BE2C (cell line): Measurements from ENCODE around the gene HAUS3.

Experiments
- DNase-seq: peaks from one replicate; pipeline ENCODE4 v3.0.0-alpha.2; 2020
- H3K27me3 ChIP-seq: fragments of 250-450 bp; sonication (Bioruptor Pico); 2 replicates; pipeline ENCODE4 v1.5.1; 2020; ENCODE audit warnings: mild to moderate bottlenecking
- H3K36me3 ChIP-seq: fragments of 250-450 bp; sonication (Bioruptor Pico); 2 replicates; pipeline ENCODE4 v1.5.1; 2020; ENCODE audit warnings: mild to moderate bottlenecking
- H3K4me1 ChIP-seq: fragments of 250-450 bp; sonication (Bioruptor Pico); 2 replicates; pipeline ENCODE4 v1.5.1; 2020
- H3K4me3 ChIP-seq: 2 replicates; pipeline ENCODE4 v1.5.1; 2011; ENCODE audit warnings: low read depth, low read length
- H3K9me3 ChIP-seq: fragments of 250-450 bp; sonication (Bioruptor Pico); 2 replicates; pipeline ENCODE4 v1.5.1; 2020
- CTCF ChIP-seq: IDR thresholded peaks from 2 replicates; pipeline ENCODE4 v1.5.1; 2012; ENCODE audit warnings: mild to moderate bottlenecking, low read depth, low read length

The HAUS3 gene

GRCh38 chr4:2258091-2259035 lies 16.4 kb upstream of the HAUS3 start:
- DNase-seq: peak; percentile 8

GRCh38 chr4:2257361-2258081 lies 15.6 kb upstream of the HAUS3 start:
- no peak for TF ChIP-seq CTCF
- H3K4me3 ChIP-seq: no peak overlapping the region
- no peaks in the 10 kb centered on the region for H3K9me3 ChIP-seq
- H3K4me1 ChIP-seq: peaks cover 8% of the 10 kb centered on the region; the same call in 1 of the 2 replicates
- DNase-seq: peak; percentile 8
- H3K27me3 ChIP-seq: no peaks in the 10 kb centered on the region
- peaks cover 34% of the 10 kb centered on the region for H3K36me3 ChIP-seq

More at GRCh38 chr4:2258091-2259035, 16.4 kb upstream of the HAUS3 start:
- Histone ChIP-seq H3K4me1 (peaks cover 8% of the 10 kb centered on the region; the same call in 1 of the 2 replicates), H3K4me3 (no peak overlapping the region), H3K27me3 (no peaks in the 10 kb centered on the region), H3K36me3 (peaks cover 33% of the 10 kb centered on the region), H3K9me3 (no peaks in the 10 kb centered on the region)
- no peak for TF ChIP-seq CTCF

GRCh38 chr4:2256781-2257191 lies 14.9 kb upstream of the HAUS3 start:
- no peak overlapping the region for H3K4me3 ChIP-seq
- H3K27me3 ChIP-seq: no peaks in the 10 kb centered on the region
- no peaks in the 10 kb centered on the region for H3K9me3 ChIP-seq
- peaks cover 37% of the 10 kb centered on the region for H3K36me3 ChIP-seq
- no peak for DNase-seq
- no peak for TF ChIP-seq CTCF
- peaks cover 8% of the 10 kb centered on the region; the same call in 1 of the 2 replicates for H3K4me1 ChIP-seq

- Histone ChIP-seq H3K27me3 (no peaks in the 10 kb centered on the region), H3K4me3 (no peak overlapping the region), H3K4me1 (peaks cover 8% of the 10 kb centered on the region; the same call in 1 of the 2 replicates), H3K36me3 (peaks cover 41% of the 10 kb centered on the region), H3K9me3 (no peaks in the 10 kb centered on the region)
- no peak for DNase-seq
- TF ChIP-seq CTCF: no peak
Observed at GRCh38 chr4:2256156-2256731, 14.3 kb upstream of the HAUS3 start.

- DNase-seq: peak; percentile 26
- TF ChIP-seq CTCF: no peak
- H3K4me3 ChIP-seq: no peak overlapping the region
- no peaks in the 10 kb centered on the region for H3K9me3 ChIP-seq
- peaks cover 8% of the 10 kb centered on the region; the same call in 1 of the 2 replicates for H3K4me1 ChIP-seq
- H3K36me3 ChIP-seq: peaks cover 47% of the 10 kb centered on the region
- H3K27me3 ChIP-seq: no peaks in the 10 kb centered on the region
Observed at GRCh38 chr4:2255501-2256155, 13.7 kb upstream of the HAUS3 start.
